ENCODE data around the gene KPNA6. TPM values are rescaled to one million over a fixed set of nuclear protein-coding genes. Genes with fewer than 3 reads are reported as not detected.

The KPNA6 gene
- total and polyA plus RNA-seq, 2 of the 4 experiments (the other 2 are of a cell fraction), result 27.0 to 50.7 TPM

Small RNA genes lying within 50 kb of the gene (microRNA-seq; reads per million reads assigned to microRNA genes)
- gene MIR5585 (ENCODE audit: insufficient read depth in 1 of 2, insufficient read length in 1 of 2, unreplicated experiment in 1 of 2) (0 reads per million in 2 experiments), gene RF00017 (ENCODE audit: insufficient read depth, insufficient read length) (not detected)

Small RNA genes lying within 50 kb of the gene (small RNA-seq; reads per million reads assigned to genes)
- gene MIR5585, result 0 to 0.41 (median 0) reads per million in 5 experiments
- 0 reads per million in 5 experiments for gene RF00017

Other genes with a start within 250 kb of the KPNA6 start
- 328 and 537 TPM in 2 replicates for gene PTP4A2, start 169.7 kb upstream of the KPNA6 start, total RNA-seq (2012; rRNA removed)
- gene PTP4A2, start 169.7 kb upstream of the KPNA6 start, polyA plus RNA-seq (2012; rRNA removed), result 99.8 and 135 TPM in 2 replicates
- 33.7 and 39.7 TPM in 2 replicates for gene KHDRBS1, start 94.2 kb upstream of the KPNA6 start, total RNA-seq (2012; rRNA removed)
- gene KHDRBS1, start 94.2 kb upstream of the KPNA6 start, polyA plus RNA-seq (2012; rRNA removed), result 52.6 and 67.6 TPM in 2 replicates
- gene TMEM39B, start 35.1 kb upstream of the KPNA6 start, total RNA-seq (2012; rRNA removed), result 4.4 and 6.5 TPM in 2 replicates
- 28.7 and 30.2 TPM in 2 replicates for gene TMEM39B, start 35.1 kb upstream of the KPNA6 start, polyA plus RNA-seq (2012; rRNA removed)
- 102 and 104 TPM in 2 replicates for gene TXLNA, start 71.6 kb downstream of the KPNA6 start, total RNA-seq (2012; rRNA removed)
- 37.9 and 47.6 TPM in 2 replicates for gene TXLNA, start 71.6 kb downstream of the KPNA6 start, polyA plus RNA-seq (2012; rRNA removed)
- gene CCDC28B, start 92.5 kb downstream of the KPNA6 start, total RNA-seq (2012; rRNA removed), result 17.2 and 18.6 TPM in 2 replicates
- 18.4 and 20.1 TPM in 2 replicates for gene CCDC28B, start 92.5 kb downstream of the KPNA6 start, polyA plus RNA-seq (2012; rRNA removed)
- gene IQCC, start 97.6 kb downstream of the KPNA6 start, total RNA-seq (2012; rRNA removed), result 1.9 and 2.2 TPM in 2 replicates
- gene IQCC, start 97.6 kb downstream of the KPNA6 start, polyA plus RNA-seq (2012; rRNA removed), result 1.3 and 1.6 TPM in 2 replicates
- not detected in 2 replicates for gene DCDC2B, start 101.0 kb downstream of the KPNA6 start, total RNA-seq (2012; rRNA removed)
- not detected in 2 replicates for gene DCDC2B, start 101.0 kb downstream of the KPNA6 start, polyA plus RNA-seq (2012; rRNA removed)
- 10.0 and 10.8 TPM in 2 replicates for gene TMEM234, start 114.3 kb downstream of the KPNA6 start, total RNA-seq (2012; rRNA removed)
- 22.7 and 23.4 TPM in 2 replicates for gene TMEM234, start 114.3 kb downstream of the KPNA6 start, polyA plus RNA-seq (2012; rRNA removed)
- gene EIF3I, start 114.4 kb downstream of the KPNA6 start, total RNA-seq (2012; rRNA removed), result 574 and 716 TPM in 2 replicates
- 376 and 469 TPM in 2 replicates for gene EIF3I, start 114.4 kb downstream of the KPNA6 start, polyA plus RNA-seq (2012; rRNA removed)
- gene FAM167B, start 139.2 kb downstream of the KPNA6 start, total RNA-seq (2012; rRNA removed), result 0.18 TPM in 1 of 2 replicates, not detected in the other
- 0.53 and 0.59 TPM in 2 replicates for gene FAM167B, start 139.2 kb downstream of the KPNA6 start, polyA plus RNA-seq (2012; rRNA removed)
- not detected in 2 replicates for gene LCK, start 143.2 kb downstream of the KPNA6 start, total RNA-seq (2012; rRNA removed)
- not detected in 2 replicates for gene LCK, start 143.2 kb downstream of the KPNA6 start, polyA plus RNA-seq (2012; rRNA removed)
- gene HDAC1, start 184.0 kb downstream of the KPNA6 start, total RNA-seq (2012; rRNA removed), result 88.9 and 95.5 TPM in 2 replicates
- 131 and 139 TPM in 2 replicates for gene HDAC1, start 184.0 kb downstream of the KPNA6 start, polyA plus RNA-seq (2012; rRNA removed)
- 34.7 and 37.5 TPM in 2 replicates for gene MARCKSL1, start 228.2 kb downstream of the KPNA6 start, total RNA-seq (2012; rRNA removed)
- gene MARCKSL1, start 228.2 kb downstream of the KPNA6 start, polyA plus RNA-seq (2012; rRNA removed), result 199 and 218 TPM in 2 replicates

Measured in IMR-90 (cell line).